K562 (cell line): ENCODE data around the gene SLC37A4. TPM values are rescaled to one million over a fixed set of nuclear protein-coding genes. Genes with fewer than 3 reads are reported as not detected.
A peak's percentile ranks its signal among the peaks of the same experiment; 100 is the strongest.

Experiments used
- ASH1L ChIP-seq: fragments of 450-650 bp; IDR thresholded peaks from 2 replicates; pipeline ENCODE4 v1.6.1; 2018; ENCODE audit warnings: borderline replicate concordance, mild to moderate bottlenecking, low read depth; ENCODE audit not compliant: partially characterized antibody
- ATF7 ChIP-seq: fragments of 450-650 bp; IDR thresholded peaks from 2 replicates; pipeline ENCODE4 v1.7.1; 2014; ENCODE audit warnings: mild to moderate bottlenecking, moderate library complexity
- CEBPG ChIP-seq, 3 experiments: fragments of 200-800 bp in 1 of 3; sonication (Bioruptor generic) in 1 of 3; sonication (generic) in 1 of 3; formaldehyde crosslinking in 1 of 3; IDR thresholded peaks in 2 of 3; conservative IDR thresholded peaks in 1 of 3; 2 replicates each; pipeline versions ENCODE4 v1.6.1 to v1.8.0; 2016 to 2022; ENCODE audit warnings: missing compliant biosample characterization in 2 of 3, missing genetic modification characterization in 2 of 3, mild to moderate bottlenecking in 1 of 3, missing genetic modification reagents in 1 of 3
- COPS2 ChIP-seq: fragments of 450-650 bp; conservative IDR thresholded peaks from 2 replicates; pipeline ENCODE4 v1.6.1; 2016; ENCODE audit warnings: mild to moderate bottlenecking, moderate library complexity
- CSDE1 ChIP-seq, 2 experiments: fragments of 450-650 bp; IDR thresholded peaks; 2 replicates each; pipeline ENCODE4 v1.6.1; 2016; ENCODE audit warnings: mild to moderate bottlenecking in 1 of 2
- FIP1L1 ChIP-seq: fragments of 200-400 bp; formaldehyde crosslinking; IDR thresholded peaks from 2 replicates; pipeline ENCODE4 v1.6.1; 2018; ENCODE audit warnings: mild to moderate bottlenecking, low read depth, low read length; ENCODE audit not compliant: poor library complexity, severe bottlenecking
- MAFK ChIP-seq: IDR thresholded peaks from 2 replicates; pipeline ENCODE4 v1.6.1; 2011; ENCODE audit warnings: low read length, improper control_type of control experiment
- MTA1 ChIP-seq: fragments of 450-650 bp; IDR thresholded peaks from 2 replicates; pipeline ENCODE4 v1.6.1; 2017; ENCODE audit warnings: borderline replicate concordance
- POLR2A ChIP-seq: fragments of 450-650 bp; conservative IDR thresholded peaks from 2 replicates; pipeline ENCODE4 v1.6.1; 2016
- RBBP5 ChIP-seq: fragments of 200-600 bp; sonication (generic); IDR thresholded peaks from 2 replicates; pipeline ENCODE4 v1.6.1; 2012; ENCODE audit warnings: borderline replicate concordance, mild to moderate bottlenecking, low read length, control low read depth, inconsistent platforms; ENCODE audit not compliant: insufficient read depth, poor library complexity, severe bottlenecking
- TCF7L2 ChIP-seq: fragments of 150-350 bp; IDR thresholded peaks from 2 replicates; pipeline ENCODE4 v1.6.1; 2016; ENCODE audit warnings: low read depth, mild to moderate bottlenecking, low read length, moderate library complexity
- THRAP3 ChIP-seq: fragments of 450-650 bp; IDR thresholded peaks from 2 replicates; pipeline ENCODE4 v1.6.1; 2016; ENCODE audit warnings: mild to moderate bottlenecking, inconsistent platforms, borderline replicate concordance
- TRIM24 ChIP-seq, 2 experiments: fragments of 450-650 bp; IDR thresholded peaks; 2 replicates each; pipeline ENCODE4 v1.6.1; 2016
- YY1 ChIP-seq, 3 experiments: IDR thresholded peaks; 2 replicates each; pipeline ENCODE4 v1.6.1; 2011; ENCODE audit warnings: low read length in 2 of 3, mild to moderate bottlenecking in 2 of 3, moderate library complexity in 2 of 3, borderline replicate concordance in 1 of 3, control low read depth in 1 of 3, low read depth in 1 of 3; ENCODE audit not compliant: insufficient read depth in 3 of 3, insufficient replicate concordance in 2 of 3, control insufficient read depth in 1 of 3, insufficient read length in 1 of 3; ENCODE audit errors: extremely low read depth in 1 of 3
- ZKSCAN3 ChIP-seq: fragments of 250-450 bp; sonication (Bioruptor Pico); IDR thresholded peaks from 2 replicates; pipeline ENCODE4 v1.4.0; 2020
- ZSCAN29 ChIP-seq: fragments of 450-650 bp; IDR thresholded peaks from 2 replicates; pipeline ENCODE4 v1.6.1; 2017
- polyA plus RNA-seq, 8 experiments: library from polyadenylated mRNA; depleted of rRNA in 4 of 8; stranded (reverse) in 5 of 8; unstranded in 3 of 8; fragments of >200 nt; fragmentation: Nextera tagmentation in 2 of 8; fragmentation: Illumina TruSeq in 1 of 8; extraction: Ambion mirVana in 2 of 8; extraction: Trizol in 1 of 8; gene quantifications; 2 replicates each; pipeline versions ENCODE4 v1.2.1 to v1.2.3, GENCODE V29; 2011 to 2014; ENCODE audit warnings: inconsistent platforms in 1 of 8, missing spikeins in 1 of 8
- total RNA-seq, 7 experiments: library from RNA; depleted of rRNA in 6 of 7; stranded (reverse); fragments of >200 nt in 6 of 7; fragmentation: Illumina TruSeq in 2 of 7; extraction: Trizol in 2 of 7; gene quantifications; 2 replicates each; pipeline versions ENCODE4 v1.2.1 to v1.2.3, GENCODE V29; 2011 to 2021; ENCODE audit warnings: low replicate concordance in 1 of 7
- TF ChIP-seq, protein P1 (sequence below): fragments of 450-650 bp; IDR thresholded peaks from 2 replicates; pipeline ENCODE4 v1.6.1; 2018; ENCODE audit not compliant: partially characterized antibody
- TF ChIP-seq, protein P2 (sequence below): fragments of 450-650 bp; IDR thresholded peaks from 2 replicates; pipeline ENCODE4 v1.6.1; 2016; ENCODE audit warnings: antibody characterized with exemption
- TF ChIP-seq, protein P3 (sequence below), 2 experiments: IDR thresholded peaks; 2 replicates each; pipeline ENCODE4 v1.6.1; 2012; ENCODE audit warnings: improper control_type of control experiment in 2 of 2, low read depth in 2 of 2, low read length in 2 of 2, borderline replicate concordance in 1 of 2

Gene SLC37A4
- total and polyA plus RNA-seq, 9 of the 15 experiments (the other 6 are each of a cell fraction or from before 2014, with no cell fraction given) = 24.7 to 73.9 (median 40.7) TPM

DNA sequence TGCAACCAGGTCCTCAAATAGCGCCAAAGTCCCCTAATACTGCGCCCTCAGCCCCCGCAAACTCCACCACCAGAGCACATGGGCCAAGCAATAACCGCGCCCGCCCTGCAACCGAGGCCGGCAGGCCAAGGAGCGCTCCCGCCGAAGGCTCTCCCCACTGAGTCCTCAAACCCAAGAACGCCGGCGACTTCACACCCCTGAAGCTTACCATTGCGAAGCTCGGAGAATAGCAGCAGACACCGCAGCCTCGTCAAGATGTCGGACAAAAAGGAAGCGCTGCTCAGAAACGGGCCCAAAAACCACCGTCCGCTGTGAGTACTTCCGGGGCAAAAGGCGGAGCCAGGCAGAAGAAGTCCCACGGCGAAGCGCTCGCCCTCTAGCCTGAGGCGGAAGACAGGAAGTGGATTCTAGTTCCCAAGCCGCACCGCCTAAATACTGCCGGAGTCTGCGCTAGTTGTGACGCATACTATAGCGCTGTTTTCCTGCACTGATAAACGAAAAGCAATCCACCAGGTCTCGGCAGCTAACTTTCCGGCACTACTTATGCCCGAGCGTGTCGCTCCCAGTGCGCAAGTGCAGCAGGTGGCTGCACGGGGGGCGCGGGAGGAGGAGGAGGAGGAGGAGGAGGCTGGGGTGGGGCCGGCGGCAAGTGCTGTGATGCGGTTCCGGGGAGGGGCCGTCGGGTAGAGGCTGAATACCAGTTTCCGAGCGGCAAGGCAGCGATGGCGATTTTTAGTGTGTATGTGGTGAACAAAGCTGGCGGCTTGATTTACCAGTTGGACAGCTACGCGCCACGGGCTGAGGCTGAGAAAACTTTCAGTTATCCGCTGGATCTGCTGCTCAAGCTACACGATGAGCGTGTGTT lies 12.4 kb downstream of the SLC37A4 start, which contains the start of the genes RPS25 and TRAPPC4 (continued):
- TF ChIP-seq RBBP5 (peak; percentile 92), COPS2 (no peak), TCF7L2 (no peak), MTA1 (0 out of 2 replicates have a peak, but pooled peaks have one; percentile 61), ZSCAN29 (no peak), TRIM24 (IDR thresholded peaks at IDR 0.05) (peak in 1 of 2 experiments; percentile 88; a peak in 2 of 4 replicates), POLR2A (peak; percentile 98), ASH1L (no peak), THRAP3 (no peak; the same call in 1 of the 2 replicates), ZKSCAN3 (CRISPR knock-in tag) (no peak), ATF7 (peak; percentile 77), YY1 (IDR thresholded peaks at IDR 0.05; ENCODE audit: borderline replicate concordance in 1 of 3, control insufficient read depth in 1 of 3, extremely low read depth in 1 of 3, insufficient read depth in 3 of 3, insufficient read length in 1 of 3, insufficient replicate concordance in 2 of 3, low read depth in 1 of 3, low read length in 2 of 3) (peak; percentile 33 to 92 (median 87)), CEBPG (CRISPR knock-in tag; IDR thresholded peaks at IDR 0.05) (no peak), CEBPG (tag; conservative IDR thresholded peaks at IDR 0.05 in 1 of 2, IDR thresholded peaks at IDR 0.05 in 1 of 2) (no peak), CSDE1 (IDR thresholded peaks at IDR 0.05) (peak in 1 of 2 experiments; percentile 14; a peak in 1 of 4 replicates), MAFK (0 out of 2 replicates have a peak, but pooled peaks have one; percentile 2), FIP1L1 (peak; percentile 12)
- TF ChIP-seq, protein P1, sequence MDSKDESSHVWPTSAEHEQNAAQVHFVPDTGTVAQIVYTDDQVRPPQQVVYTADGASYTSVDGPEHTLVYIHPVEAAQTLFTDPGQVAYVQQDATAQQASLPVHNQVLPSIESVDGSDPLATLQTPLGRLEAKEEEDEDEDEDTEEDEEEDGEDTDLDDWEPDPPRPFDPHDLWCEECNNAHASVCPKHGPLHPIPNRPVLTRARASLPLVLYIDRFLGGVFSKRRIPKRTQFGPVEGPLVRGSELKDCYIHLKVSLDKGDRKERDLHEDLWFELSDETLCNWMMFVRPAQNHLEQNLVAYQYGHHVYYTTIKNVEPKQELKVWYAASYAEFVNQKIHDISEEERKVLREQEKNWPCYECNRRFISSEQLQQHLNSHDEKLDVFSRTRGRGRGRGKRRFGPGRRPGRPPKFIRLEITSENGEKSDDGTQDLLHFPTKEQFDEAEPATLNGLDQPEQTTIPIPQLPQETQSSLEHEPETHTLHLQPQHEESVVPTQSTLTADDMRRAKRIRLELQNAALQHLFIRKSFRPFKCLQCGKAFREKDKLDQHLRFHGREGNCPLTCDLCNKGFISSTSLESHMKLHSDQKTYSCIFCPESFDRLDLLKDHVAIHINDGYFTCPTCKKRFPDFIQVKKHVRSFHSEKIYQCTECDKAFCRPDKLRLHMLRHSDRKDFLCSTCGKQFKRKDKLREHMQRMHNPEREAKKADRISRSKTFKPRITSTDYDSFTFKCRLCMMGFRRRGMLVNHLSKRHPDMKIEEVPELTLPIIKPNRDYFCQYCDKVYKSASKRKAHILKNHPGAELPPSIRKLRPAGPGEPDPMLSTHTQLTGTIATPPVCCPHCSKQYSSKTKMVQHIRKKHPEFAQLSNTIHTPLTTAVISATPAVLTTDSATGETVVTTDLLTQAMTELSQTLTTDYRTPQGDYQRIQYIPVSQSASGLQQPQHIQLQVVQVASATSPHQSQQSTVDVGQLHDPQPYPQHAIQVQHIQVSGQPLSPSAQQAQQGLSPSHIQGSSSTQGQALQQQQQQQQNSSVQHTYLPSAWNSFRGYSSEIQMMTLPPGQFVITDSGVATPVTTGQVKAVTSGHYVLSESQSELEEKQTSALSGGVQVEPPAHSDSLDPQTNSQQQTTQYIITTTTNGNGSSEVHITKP = no peak
- TF ChIP-seq, protein P2, sequence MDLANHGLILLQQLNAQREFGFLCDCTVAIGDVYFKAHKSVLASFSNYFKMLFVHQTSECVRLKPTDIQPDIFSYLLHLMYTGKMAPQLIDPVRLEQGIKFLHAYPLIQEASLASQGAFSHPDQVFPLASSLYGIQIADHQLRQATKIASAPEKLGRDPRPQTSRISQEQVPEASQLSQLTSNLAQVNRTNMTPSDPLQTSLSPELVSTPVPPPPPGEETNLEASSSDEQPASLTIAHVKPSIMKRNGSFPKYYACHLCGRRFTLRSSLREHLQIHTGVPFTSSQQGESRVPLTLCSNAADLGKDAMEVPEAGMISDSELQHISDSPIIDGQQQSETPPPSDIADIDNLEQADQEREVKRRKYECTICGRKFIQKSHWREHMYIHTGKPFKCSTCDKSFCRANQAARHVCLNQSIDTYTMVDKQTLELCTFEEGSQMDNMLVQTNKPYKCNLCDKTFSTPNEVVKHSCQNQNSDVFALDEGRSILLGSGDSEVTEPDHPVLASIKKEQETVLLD = peak; percentile 85; the same call in 1 of the 2 replicates
- TF ChIP-seq, protein P3, sequence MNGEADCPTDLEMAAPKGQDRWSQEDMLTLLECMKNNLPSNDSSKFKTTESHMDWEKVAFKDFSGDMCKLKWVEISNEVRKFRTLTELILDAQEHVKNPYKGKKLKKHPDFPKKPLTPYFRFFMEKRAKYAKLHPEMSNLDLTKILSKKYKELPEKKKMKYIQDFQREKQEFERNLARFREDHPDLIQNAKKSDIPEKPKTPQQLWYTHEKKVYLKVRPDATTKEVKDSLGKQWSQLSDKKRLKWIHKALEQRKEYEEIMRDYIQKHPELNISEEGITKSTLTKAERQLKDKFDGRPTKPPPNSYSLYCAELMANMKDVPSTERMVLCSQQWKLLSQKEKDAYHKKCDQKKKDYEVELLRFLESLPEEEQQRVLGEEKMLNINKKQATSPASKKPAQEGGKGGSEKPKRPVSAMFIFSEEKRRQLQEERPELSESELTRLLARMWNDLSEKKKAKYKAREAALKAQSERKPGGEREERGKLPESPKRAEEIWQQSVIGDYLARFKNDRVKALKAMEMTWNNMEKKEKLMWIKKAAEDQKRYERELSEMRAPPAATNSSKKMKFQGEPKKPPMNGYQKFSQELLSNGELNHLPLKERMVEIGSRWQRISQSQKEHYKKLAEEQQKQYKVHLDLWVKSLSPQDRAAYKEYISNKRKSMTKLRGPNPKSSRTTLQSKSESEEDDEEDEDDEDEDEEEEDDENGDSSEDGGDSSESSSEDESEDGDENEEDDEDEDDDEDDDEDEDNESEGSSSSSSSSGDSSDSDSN (IDR thresholded peaks at IDR 0.05; ENCODE audit: borderline replicate concordance in 1 of 2, low read depth in 2 of 2, low read length in 2 of 2) = no peak
